Loucy (cell line): ENCODE measurements around the gene RPP25L.

ENCODE experiments used
- EZH2phosphoT487 ChIP-seq: fragments of 200-600 bp; IDR thresholded peaks from 2 replicates; pipeline ENCODE4 v1.6.1; 2018; ENCODE audit warnings: antibody characterized with exemption, mild to moderate bottlenecking, moderate library complexity, borderline replicate concordance
- TF ChIP-seq, protein P1 (sequence below): fragments of 200-600 bp; sonication (generic); conservative IDR thresholded peaks from 2 replicates; pipeline ENCODE4 v1.5.1; 2014; ENCODE audit warnings: mild to moderate bottlenecking, antibody characterized with exemption, low read length

DNA sequence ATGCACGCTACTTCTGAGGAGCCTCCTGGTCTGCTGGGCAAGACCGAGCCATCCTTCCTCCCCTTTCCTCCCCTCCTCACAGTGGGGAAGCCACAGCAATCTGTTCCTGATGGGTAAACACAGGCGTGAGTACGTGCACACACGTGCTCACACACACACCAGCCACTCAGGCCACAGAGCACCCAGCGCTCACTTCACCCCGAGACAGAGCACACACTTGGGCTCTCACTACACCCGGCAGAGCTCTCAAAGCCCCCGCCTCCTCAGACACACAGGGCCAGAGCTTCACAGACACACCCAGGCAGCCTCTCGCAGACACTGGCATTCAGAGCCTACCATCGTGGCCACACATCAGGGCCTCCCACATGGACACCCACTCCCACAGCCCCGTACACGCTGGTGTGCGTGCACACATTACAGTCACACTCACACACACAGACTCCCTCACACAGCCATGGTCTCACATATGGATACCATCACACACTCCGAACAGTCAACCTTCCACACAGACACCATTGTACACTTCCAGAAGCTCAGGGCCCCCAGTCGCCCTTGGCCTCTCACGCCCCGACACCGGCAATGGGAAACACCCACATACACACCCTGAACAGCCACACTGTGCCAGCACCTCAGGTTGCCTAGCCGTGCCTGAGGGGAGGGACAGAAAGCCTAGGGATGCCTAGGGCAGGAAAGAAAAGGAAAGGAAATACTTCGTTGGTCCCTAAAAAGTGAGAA, 35.9 kb downstream of the RPP25L start:
- TF ChIP-seq, protein P1, sequence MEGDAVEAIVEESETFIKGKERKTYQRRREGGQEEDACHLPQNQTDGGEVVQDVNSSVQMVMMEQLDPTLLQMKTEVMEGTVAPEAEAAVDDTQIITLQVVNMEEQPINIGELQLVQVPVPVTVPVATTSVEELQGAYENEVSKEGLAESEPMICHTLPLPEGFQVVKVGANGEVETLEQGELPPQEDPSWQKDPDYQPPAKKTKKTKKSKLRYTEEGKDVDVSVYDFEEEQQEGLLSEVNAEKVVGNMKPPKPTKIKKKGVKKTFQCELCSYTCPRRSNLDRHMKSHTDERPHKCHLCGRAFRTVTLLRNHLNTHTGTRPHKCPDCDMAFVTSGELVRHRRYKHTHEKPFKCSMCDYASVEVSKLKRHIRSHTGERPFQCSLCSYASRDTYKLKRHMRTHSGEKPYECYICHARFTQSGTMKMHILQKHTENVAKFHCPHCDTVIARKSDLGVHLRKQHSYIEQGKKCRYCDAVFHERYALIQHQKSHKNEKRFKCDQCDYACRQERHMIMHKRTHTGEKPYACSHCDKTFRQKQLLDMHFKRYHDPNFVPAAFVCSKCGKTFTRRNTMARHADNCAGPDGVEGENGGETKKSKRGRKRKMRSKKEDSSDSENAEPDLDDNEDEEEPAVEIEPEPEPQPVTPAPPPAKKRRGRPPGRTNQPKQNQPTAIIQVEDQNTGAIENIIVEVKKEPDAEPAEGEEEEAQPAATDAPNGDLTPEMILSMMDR = no peak
- TF ChIP-seq EZH2phosphoT487 = no peak
